GM06990 (cell line): ENCODE data around the gene BSN.

Experiments
- DNase-seq: peaks from one replicate; pipeline ENCODE4 v3.0.0-alpha.2; 2011; ENCODE audit not compliant: insufficient read length; ENCODE audit errors: extremely low read depth
- H3K27me3 ChIP-seq: replicated peaks from 2 replicates; pipeline ENCODE4 v1.6.0; 2011; ENCODE audit warnings: low read length; ENCODE audit not compliant: control insufficient read depth, insufficient read depth
- H3K36me3 ChIP-seq: 2 replicates; pipeline ENCODE4 v1.5.1; 2011; ENCODE audit warnings: low read length; ENCODE audit not compliant: control insufficient read depth, insufficient read depth
- H3K4me3 ChIP-seq: replicated peaks from 2 replicates; pipeline ENCODE4 v1.5.1; 2011; ENCODE audit warnings: low read depth, mild to moderate bottlenecking, control low read depth, low read length
- TF ChIP-seq, protein P1 (sequence below): IDR thresholded peaks from 2 replicates; pipeline ENCODE4 v1.5.1; 2011; ENCODE audit warnings: low read length, control low read depth, mild to moderate bottlenecking, inconsistent platforms; ENCODE audit not compliant: insufficient read depth, poor library complexity, severe bottlenecking

The BSN gene

GRCh38 chr3:49634736-49635135, 80.5 kb downstream of the BSN start:
- no peak for DNase-seq
- H3K27me3 ChIP-seq = no peaks in the 10 kb centered on the region
- H3K4me3 ChIP-seq = no peak overlapping the region
- TF ChIP-seq, protein P1, sequence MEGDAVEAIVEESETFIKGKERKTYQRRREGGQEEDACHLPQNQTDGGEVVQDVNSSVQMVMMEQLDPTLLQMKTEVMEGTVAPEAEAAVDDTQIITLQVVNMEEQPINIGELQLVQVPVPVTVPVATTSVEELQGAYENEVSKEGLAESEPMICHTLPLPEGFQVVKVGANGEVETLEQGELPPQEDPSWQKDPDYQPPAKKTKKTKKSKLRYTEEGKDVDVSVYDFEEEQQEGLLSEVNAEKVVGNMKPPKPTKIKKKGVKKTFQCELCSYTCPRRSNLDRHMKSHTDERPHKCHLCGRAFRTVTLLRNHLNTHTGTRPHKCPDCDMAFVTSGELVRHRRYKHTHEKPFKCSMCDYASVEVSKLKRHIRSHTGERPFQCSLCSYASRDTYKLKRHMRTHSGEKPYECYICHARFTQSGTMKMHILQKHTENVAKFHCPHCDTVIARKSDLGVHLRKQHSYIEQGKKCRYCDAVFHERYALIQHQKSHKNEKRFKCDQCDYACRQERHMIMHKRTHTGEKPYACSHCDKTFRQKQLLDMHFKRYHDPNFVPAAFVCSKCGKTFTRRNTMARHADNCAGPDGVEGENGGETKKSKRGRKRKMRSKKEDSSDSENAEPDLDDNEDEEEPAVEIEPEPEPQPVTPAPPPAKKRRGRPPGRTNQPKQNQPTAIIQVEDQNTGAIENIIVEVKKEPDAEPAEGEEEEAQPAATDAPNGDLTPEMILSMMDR = no peak
- no peaks in the 10 kb centered on the region for H3K36me3 ChIP-seq

GRCh38 chr3:49636883-49637609, 82.8 kb downstream of the BSN start:
- no peak for DNase-seq
- TF ChIP-seq, protein P1 = no peak
- H3K4me3 ChIP-seq = no peak overlapping the region
- no peaks in the 10 kb centered on the region; the same call in 1 of the 2 replicates for H3K27me3 ChIP-seq
- no peaks in the 10 kb centered on the region for H3K36me3 ChIP-seq

- H3K4me3 ChIP-seq = no peak overlapping the region
- DNase-seq = no peak
- no peaks in the 10 kb centered on the region for H3K36me3 ChIP-seq
- no peaks in the 10 kb centered on the region; the same call in 1 of the 2 replicates for H3K27me3 ChIP-seq
- TF ChIP-seq, protein P1 = no peak
Observed at GRCh38 chr3:49638445-49638844, 84.2 kb downstream of the BSN start.

DNA sequence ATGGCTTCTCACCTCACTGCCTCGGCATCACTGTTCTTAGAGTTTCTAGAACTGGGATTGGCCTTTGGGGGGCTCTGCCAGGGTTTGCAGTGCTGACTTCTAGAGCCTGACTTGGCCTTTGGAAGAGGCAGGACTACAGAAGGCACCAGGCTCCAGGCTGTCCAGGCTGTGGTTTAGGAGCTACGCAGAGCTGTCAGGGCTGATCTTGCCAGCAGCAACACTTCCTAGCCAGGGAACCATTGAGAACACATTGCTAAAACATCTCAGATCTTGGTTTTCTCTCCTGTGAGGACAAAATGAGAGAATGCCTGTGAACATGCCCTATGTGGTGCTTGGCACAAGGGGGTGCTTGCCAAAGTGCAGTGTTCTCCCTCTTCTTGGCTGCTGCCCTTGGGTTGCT, 85.3 kb downstream of the BSN start:
- DNase-seq = no peak
- TF ChIP-seq, protein P1 = no peak
- Histone ChIP-seq H3K4me3 (no peak overlapping the region), H3K36me3 (no peaks in the 10 kb centered on the region), H3K27me3 (no peaks in the 10 kb centered on the region; the same call in none of the 2 replicates)

GRCh38 chr3:49641292-49641691, 87.0 kb downstream of the BSN start:
- no peaks in the 10 kb centered on the region for H3K36me3 ChIP-seq
- no peak for DNase-seq
- no peak overlapping the region for H3K4me3 ChIP-seq
- no peaks in the 10 kb centered on the region; the same call in none of the 2 replicates for H3K27me3 ChIP-seq
- TF ChIP-seq, protein P1 = no peak
